Endothelial cell of umbilical vein (primary cell): ENCODE data around the gene MYO1E. TPM values are rescaled to one million over a fixed set of nuclear protein-coding genes. Genes with fewer than 3 reads are reported as not detected.

Experiments
- BruUV-seq: library from RNA; stranded (reverse); fragments of 400-500 nt; replicated peaks from 2 replicates; lab custom pipeline; 2021; lab: Mats Ljungman, UMichigan
- CTCF ChIA-PET: fragments of 300-600, 350-600 bp; sonication (Branson Sonifier 250); formaldehyde crosslinking; loops from one replicate; lab custom pipeline; 2021; ENCODE audit warnings: antibody characterized with exemption, inconsistent platforms; lab: Charles Lee
- POLR2A ChIA-PET: fragments of 300-600, 350-600 bp; sonication (Branson Sonifier 250); formaldehyde crosslinking; loops from one replicate; lab custom pipeline; 2021; ENCODE audit warnings: antibody characterized with exemption, inconsistent platforms; lab: Charles Lee
- DNase-seq: peaks from one replicate; pipeline ENCODE4 v3.0.0-alpha.2; 2011; ENCODE audit warnings: low read depth, low spot score
- FAIRE-seq: peaks from 2 replicates; lab custom pipeline; 2011; peaks lifted over from hg19 to GRCh38; lab: Jason Lieb, UNC
- H2AFZ ChIP-seq: 2 replicates; pipeline ENCODE4 v1.6.0; 2012; ENCODE audit warnings: low read depth, low read length, control low read depth, inconsistent platforms
- H3K27ac ChIP-seq: 2 replicates; pipeline ENCODE4 v1.5.1; 2011; ENCODE audit warnings: low read depth, mild to moderate bottlenecking, control low read depth, low read length, moderate library complexity; ENCODE audit not compliant: insufficient read depth
- H3K27me3 ChIP-seq, 2 experiments: 2 replicates each; pipeline versions ENCODE4 v1.6.0 to v1.6.1; 2011; ENCODE audit warnings: low read length in 2 of 2, mixed read lengths in 1 of 2; ENCODE audit not compliant: control insufficient read depth in 2 of 2, insufficient read depth in 2 of 2
- H3K36me3 ChIP-seq, 2 experiments: 2 replicates in 1 of 2; 3 replicates in 1 of 2; pipeline ENCODE4 v1.5.1; 2011; ENCODE audit warnings: low read length in 2 of 2, mild to moderate bottlenecking in 1 of 2, moderate library complexity in 1 of 2; ENCODE audit not compliant: control insufficient read depth in 2 of 2, insufficient read depth in 2 of 2; ENCODE audit errors: extremely low read depth in 1 of 2
- H3K4me1 ChIP-seq: 3 replicates; pipeline ENCODE4 v1.5.1; 2011; ENCODE audit warnings: mild to moderate bottlenecking, low read length; ENCODE audit not compliant: control insufficient read depth, insufficient read depth; ENCODE audit errors: extremely low read depth
- H3K4me2 ChIP-seq: 2 replicates; pipeline ENCODE4 v1.6.1; 2011; ENCODE audit warnings: low read length, control low read depth, mixed read lengths; ENCODE audit not compliant: insufficient read depth
- H3K4me3 ChIP-seq, 3 experiments: fragments of 200-600 bp in 1 of 3; sonication (generic), shearing (Covaris generic) in 1 of 3; replicated peaks in 1 of 3; 2 replicates each; pipeline ENCODE4 v1.5.1; 2011 to 2016; ENCODE audit warnings: control low read depth in 3 of 3, low read length in 3 of 3, mild to moderate bottlenecking in 2 of 3, inconsistent platforms in 1 of 3, low read depth in 1 of 3, moderate library complexity in 1 of 3; ENCODE audit not compliant: insufficient read depth in 1 of 3
- H3K79me2 ChIP-seq: 2 replicates; pipeline ENCODE4 v1.6.0; 2012; ENCODE audit warnings: low read length, inconsistent platforms; ENCODE audit not compliant: control insufficient read depth, insufficient read depth
- H3K9ac ChIP-seq: replicated peaks from 2 replicates; pipeline ENCODE3; 2011; ENCODE audit warnings: low read length, control low read depth; ENCODE audit not compliant: insufficient read depth; ENCODE audit errors: extremely low read depth
- H3K9me1 ChIP-seq: replicated peaks from 3 replicates; pipeline ENCODE4 v1.6.0; 2011; ENCODE audit warnings: mild to moderate bottlenecking, low read length; ENCODE audit not compliant: control insufficient read depth, insufficient read depth; ENCODE audit errors: extremely low read depth
- H3K9me3 ChIP-seq: replicated peaks from 2 replicates; pipeline ENCODE4 v1.5.1; 2012; ENCODE audit warnings: low read length, inconsistent platforms; ENCODE audit not compliant: control insufficient read depth, insufficient read depth
- H4K20me1 ChIP-seq: replicated peaks from 2 replicates; pipeline ENCODE3; 2011; ENCODE audit warnings: mild to moderate bottlenecking, low read length; ENCODE audit not compliant: control insufficient read depth, insufficient read depth; ENCODE audit errors: extremely low read depth
- EZH2 ChIP-seq: IDR thresholded peaks from 2 replicates; pipeline ENCODE4 v1.6.1; 2012; ENCODE audit warnings: borderline replicate concordance, low read depth, mild to moderate bottlenecking, moderate library complexity, low read length, inconsistent platforms; ENCODE audit not compliant: severe bottlenecking
- FOS ChIP-seq: IDR thresholded peaks from 2 replicates; pipeline ENCODE4 v1.6.1; 2011; ENCODE audit warnings: mild to moderate bottlenecking, low read length, moderate library complexity, borderline replicate concordance; ENCODE audit not compliant: insufficient read depth
- GATA2 ChIP-seq: IDR thresholded peaks from 2 replicates; pipeline ENCODE4 v1.7.0; 2011; ENCODE audit warnings: low read depth, mild to moderate bottlenecking, moderate library complexity, mixed read lengths, low read length; ENCODE audit not compliant: insufficient read length, insufficient read depth
- JUN ChIP-seq: IDR thresholded peaks from 2 replicates; pipeline ENCODE4 v1.6.1; 2011; ENCODE audit warnings: borderline replicate concordance, low read depth; ENCODE audit not compliant: insufficient read length, insufficient read depth
- MYC ChIP-seq: IDR thresholded peaks from one replicate; pipeline ENCODE4 v1.6.1; 2011; ENCODE audit warnings: mild to moderate bottlenecking, low read depth, low read length
- POLR2AphosphoS5 ChIP-seq: IDR thresholded peaks from 2 replicates; pipeline ENCODE4 v1.6.1; 2012; ENCODE audit warnings: low read depth, mild to moderate bottlenecking, control low read depth, low read length, moderate library complexity; ENCODE audit not compliant: insufficient read depth
- dilution Hi-C: fragments of 300-500 bp; cut with MboI; formaldehyde crosslinking; loops from one replicate; pipeline ENCODE4 v1.15.0; 2019; ENCODE audit warnings: low sequenced_read_pairs; ENCODE audit not compliant: extremely low pct_ligation_motif_present
- intact Hi-C: fragments of 100-400 bp; cut with micrococcal nuclease; formaldehyde crosslinking; loops from one replicate; pipeline ENCODE4 v1.10.0; 2022
- polyA plus RNA-seq, 4 experiments: library from polyadenylated mRNA; depleted of rRNA in 3 of 4; stranded (reverse) in 3 of 4; unstranded in 1 of 4; fragments of >200 nt; gene quantifications; 2 replicates each; pipeline versions ENCODE4 v1.2.1 to v1.2.3, GENCODE V29; 2011 to 2012; ENCODE audit warnings: missing spikeins in 1 of 4
- total RNA-seq: library from RNA; stranded (reverse); gene quantifications from 2 replicates; pipeline ENCODE4 v1.2.3, GENCODE V29; 2021
- TF ChIP-seq, protein P1 (sequence below): IDR thresholded peaks from 2 replicates; pipeline ENCODE4 v1.6.1; 2011; ENCODE audit not compliant: insufficient read depth, insufficient read length
- TF ChIP-seq, protein P2 (sequence below), 2 donors: IDR thresholded peaks; 1 replicate in 1 of 2; 2 replicates in 1 of 2; pipeline ENCODE4 v1.5.1; 2011; ENCODE audit warnings: low read length in 2 of 2, mild to moderate bottlenecking in 2 of 2, moderate library complexity in 2 of 2, control low read depth in 1 of 2, inconsistent platforms in 1 of 2, low read depth in 1 of 2; ENCODE audit not compliant: insufficient read depth in 1 of 2; ENCODE audit errors: extremely low read depth in 1 of 2

Gene MYO1E
- total and polyA plus RNA-seq, 2 donors (not counting 3 experiments of a cell fraction or from before 2014, with no cell fraction given), result 31.6 to 218 TPM

DNA sequence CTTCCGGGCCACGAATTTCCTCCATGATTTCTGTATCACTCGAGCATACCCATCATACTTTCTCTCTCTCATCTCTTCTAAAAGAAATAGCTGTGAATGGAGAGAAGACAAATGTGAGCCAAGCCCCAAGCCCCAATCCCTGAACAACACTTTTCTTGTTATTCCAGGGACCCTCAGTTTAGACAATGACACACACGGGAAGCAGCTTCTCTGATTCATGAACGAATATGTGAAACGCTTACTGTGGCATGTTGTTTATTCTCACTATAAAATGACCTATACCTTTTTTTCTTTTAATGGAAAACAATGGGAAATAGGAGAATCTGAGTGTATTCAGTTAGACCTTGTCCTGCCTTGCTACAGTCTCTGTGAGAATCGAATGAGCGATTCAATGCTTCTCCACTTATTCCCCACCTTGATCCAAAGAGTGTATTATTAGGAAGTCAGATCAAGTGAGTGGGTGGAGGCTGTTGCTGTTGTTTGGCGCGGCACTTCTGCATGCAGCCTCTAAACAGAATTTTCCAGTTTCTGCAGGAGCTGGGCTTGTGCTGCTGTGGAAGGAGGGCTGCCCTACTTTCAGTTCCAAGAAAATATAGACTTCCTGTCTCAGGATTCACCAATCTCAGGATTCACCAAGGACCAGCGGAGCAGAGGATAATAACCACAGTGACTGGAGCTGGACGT is 198.4 kb downstream of the MYO1E start:
- dilution Hi-C loops, result no loop called here
- TSS peak; percentile 53 for BruUV-seq
- no peaks in the 10 kb centered on the region for H3K9me3 ChIP-seq
- ChIA-PET POLR2A (interaction anchor here (1.4 kb wide), 1 partner anchor 199 kb away, joined by 4 read pairs; the partner anchor contains the start of gene MYO1E), CTCF (interaction anchor here (0.6 to 2.0 kb wide), 19 partner anchors 9 to 355 kb away, joined by 3 to 14 read pairs (median 5); partner anchors contain the start of gene MYO1E)
- H3K4me1 ChIP-seq, result peaks cover 37% of the 10 kb centered on the region
- H3K27ac ChIP-seq, result peak overlapping the region; percentile 62
- no peaks in the 10 kb centered on the region for H3K9me1 ChIP-seq
- H3K4me2 ChIP-seq, result peak overlapping the region; percentile 3
- H2AFZ ChIP-seq, result no peak overlapping the region
- H3K4me3 ChIP-seq, result no peak overlapping the region
- FAIRE-seq (no peak), DNase-seq (peak; percentile 33)
- peaks cover 10 to 11% of the 10 kb centered on the region in 2 experiments for H3K36me3 ChIP-seq
- intact Hi-C loops, result loop anchor here (1.0 to 2.0 kb wide), 4 partner anchors 59 to 319 kb away; no protein-coding TSS in a partner anchor
- H3K79me2 ChIP-seq, result no peaks in the 10 kb centered on the region
- no peaks in the 10 kb centered on the region for H4K20me1 ChIP-seq
- peak overlapping the region; percentile 17 for H3K9ac ChIP-seq
- H3K27me3 ChIP-seq, result no peaks in the 10 kb centered on the region
- TF ChIP-seq POLR2AphosphoS5 (peak; percentile 39), JUN (no peak), FOS (no peak), MYC (no peak)

DNA sequence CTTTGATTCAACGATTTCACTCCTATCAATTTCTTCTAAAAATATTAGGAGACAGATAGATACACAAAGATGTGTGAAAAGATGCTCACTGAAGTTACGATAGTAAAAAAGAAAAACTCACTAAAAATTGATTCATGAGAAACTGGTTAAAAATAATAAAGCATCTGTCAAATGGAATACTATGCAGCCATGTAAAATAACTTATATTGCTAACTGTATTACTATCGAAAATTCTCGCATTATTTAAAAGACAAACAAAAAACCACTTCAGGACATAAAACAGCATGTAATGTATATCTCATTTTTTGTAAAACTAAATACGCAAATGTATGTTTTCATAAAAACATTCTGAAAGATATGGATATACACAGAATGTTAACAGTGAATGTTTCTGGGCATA is 199.5 kb downstream of the MYO1E start:
- no peak overlapping the region for H3K27ac ChIP-seq
- H3K27me3 ChIP-seq, result no peaks in the 10 kb centered on the region
- intact Hi-C loops, result no loop called here
- no peak overlapping the region for H3K4me3 ChIP-seq
- peaks cover 48% of the 10 kb centered on the region for H3K4me1 ChIP-seq
- ChIA-PET POLR2A (no interaction called here), CTCF (no interaction called here)
- TF ChIP-seq, protein P1, sequence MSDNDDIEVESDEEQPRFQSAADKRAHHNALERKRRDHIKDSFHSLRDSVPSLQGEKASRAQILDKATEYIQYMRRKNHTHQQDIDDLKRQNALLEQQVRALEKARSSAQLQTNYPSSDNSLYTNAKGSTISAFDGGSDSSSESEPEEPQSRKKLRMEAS, result no peak
- TF ChIP-seq EZH2 (no peak), FOS (no peak), MYC (no peak), GATA2 (no peak), JUN (no peak), POLR2AphosphoS5 (no peak)
- TF ChIP-seq, protein P2, sequence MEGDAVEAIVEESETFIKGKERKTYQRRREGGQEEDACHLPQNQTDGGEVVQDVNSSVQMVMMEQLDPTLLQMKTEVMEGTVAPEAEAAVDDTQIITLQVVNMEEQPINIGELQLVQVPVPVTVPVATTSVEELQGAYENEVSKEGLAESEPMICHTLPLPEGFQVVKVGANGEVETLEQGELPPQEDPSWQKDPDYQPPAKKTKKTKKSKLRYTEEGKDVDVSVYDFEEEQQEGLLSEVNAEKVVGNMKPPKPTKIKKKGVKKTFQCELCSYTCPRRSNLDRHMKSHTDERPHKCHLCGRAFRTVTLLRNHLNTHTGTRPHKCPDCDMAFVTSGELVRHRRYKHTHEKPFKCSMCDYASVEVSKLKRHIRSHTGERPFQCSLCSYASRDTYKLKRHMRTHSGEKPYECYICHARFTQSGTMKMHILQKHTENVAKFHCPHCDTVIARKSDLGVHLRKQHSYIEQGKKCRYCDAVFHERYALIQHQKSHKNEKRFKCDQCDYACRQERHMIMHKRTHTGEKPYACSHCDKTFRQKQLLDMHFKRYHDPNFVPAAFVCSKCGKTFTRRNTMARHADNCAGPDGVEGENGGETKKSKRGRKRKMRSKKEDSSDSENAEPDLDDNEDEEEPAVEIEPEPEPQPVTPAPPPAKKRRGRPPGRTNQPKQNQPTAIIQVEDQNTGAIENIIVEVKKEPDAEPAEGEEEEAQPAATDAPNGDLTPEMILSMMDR (IDR thresholded peaks at IDR 0.05; ENCODE audit: extremely low read depth in 1 of 2, insufficient read depth in 1 of 2, low read depth in 1 of 2, low read length in 2 of 2), result no peak
- H3K9me3 ChIP-seq, result no peaks in the 10 kb centered on the region
- dilution Hi-C loops, result no loop called here
- H3K36me3 ChIP-seq, result peaks cover 8 to 10% of the 10 kb centered on the region in 2 experiments
- H3K9ac ChIP-seq, result no peak overlapping the region
- H3K79me2 ChIP-seq, result no peaks in the 10 kb centered on the region
- BruUV-seq, result no TSS peak
- DNase-seq (no peak), FAIRE-seq (no peak)
- no peaks in the 10 kb centered on the region for H4K20me1 ChIP-seq
- H3K4me2 ChIP-seq, result no peak overlapping the region
- no peak overlapping the region for H2AFZ ChIP-seq
- H3K9me1 ChIP-seq, result no peaks in the 10 kb centered on the region
